Measurements from ENCODE around the gene PALLD.

DNA sequence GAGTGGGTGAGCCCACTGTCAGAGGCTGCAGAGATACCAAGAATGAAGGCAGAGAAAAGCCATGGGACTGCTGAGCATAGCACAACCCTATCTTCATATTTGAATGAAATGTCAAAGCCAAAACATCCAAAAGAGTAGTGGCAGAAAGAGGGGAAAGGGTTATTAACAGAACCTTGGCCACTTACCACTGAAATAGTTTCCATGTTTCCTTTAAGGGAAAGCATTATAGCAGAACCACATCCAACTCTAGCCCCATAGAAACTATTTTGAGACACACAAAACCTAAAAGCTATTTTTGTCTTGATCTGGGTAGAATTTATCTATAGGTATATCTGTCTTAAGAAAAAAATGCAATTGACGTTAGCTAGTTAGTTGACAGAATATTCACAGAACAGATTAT is 373.2 kb downstream of the PALLD start:
- TF ChIP-seq, protein P1, sequence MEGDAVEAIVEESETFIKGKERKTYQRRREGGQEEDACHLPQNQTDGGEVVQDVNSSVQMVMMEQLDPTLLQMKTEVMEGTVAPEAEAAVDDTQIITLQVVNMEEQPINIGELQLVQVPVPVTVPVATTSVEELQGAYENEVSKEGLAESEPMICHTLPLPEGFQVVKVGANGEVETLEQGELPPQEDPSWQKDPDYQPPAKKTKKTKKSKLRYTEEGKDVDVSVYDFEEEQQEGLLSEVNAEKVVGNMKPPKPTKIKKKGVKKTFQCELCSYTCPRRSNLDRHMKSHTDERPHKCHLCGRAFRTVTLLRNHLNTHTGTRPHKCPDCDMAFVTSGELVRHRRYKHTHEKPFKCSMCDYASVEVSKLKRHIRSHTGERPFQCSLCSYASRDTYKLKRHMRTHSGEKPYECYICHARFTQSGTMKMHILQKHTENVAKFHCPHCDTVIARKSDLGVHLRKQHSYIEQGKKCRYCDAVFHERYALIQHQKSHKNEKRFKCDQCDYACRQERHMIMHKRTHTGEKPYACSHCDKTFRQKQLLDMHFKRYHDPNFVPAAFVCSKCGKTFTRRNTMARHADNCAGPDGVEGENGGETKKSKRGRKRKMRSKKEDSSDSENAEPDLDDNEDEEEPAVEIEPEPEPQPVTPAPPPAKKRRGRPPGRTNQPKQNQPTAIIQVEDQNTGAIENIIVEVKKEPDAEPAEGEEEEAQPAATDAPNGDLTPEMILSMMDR (tag by site-specific recombination; IDR thresholded peaks at IDR 0.05): no peak
- TF ChIP-seq, protein P2, sequence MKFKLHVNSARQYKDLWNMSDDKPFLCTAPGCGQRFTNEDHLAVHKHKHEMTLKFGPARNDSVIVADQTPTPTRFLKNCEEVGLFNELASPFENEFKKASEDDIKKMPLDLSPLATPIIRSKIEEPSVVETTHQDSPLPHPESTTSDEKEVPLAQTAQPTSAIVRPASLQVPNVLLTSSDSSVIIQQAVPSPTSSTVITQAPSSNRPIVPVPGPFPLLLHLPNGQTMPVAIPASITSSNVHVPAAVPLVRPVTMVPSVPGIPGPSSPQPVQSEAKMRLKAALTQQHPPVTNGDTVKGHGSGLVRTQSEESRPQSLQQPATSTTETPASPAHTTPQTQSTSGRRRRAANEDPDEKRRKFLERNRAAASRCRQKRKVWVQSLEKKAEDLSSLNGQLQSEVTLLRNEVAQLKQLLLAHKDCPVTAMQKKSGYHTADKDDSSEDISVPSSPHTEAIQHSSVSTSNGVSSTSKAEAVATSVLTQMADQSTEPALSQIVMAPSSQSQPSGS (tag by site-specific recombination; IDR thresholded peaks at IDR 0.05; ENCODE audit: low read depth): no peak
- no peak for TF ChIP-seq ZBTB7A (tag by site-specific recombination; IDR thresholded peaks at IDR 0.05; ENCODE audit: low read depth)
- TF ChIP-seq ZNF792 (tag by site-specific recombination; IDR thresholded peaks at IDR 0.05): no peak
- TF ChIP-seq ZBTB8A (tag by site-specific recombination; IDR thresholded peaks at IDR 0.05): no peak
- no peak for TF ChIP-seq ZNF707 (tag by site-specific recombination; IDR thresholded peaks at IDR 0.05)
- TF ChIP-seq ZFP41 (tag by site-specific recombination; IDR thresholded peaks at IDR 0.05; ENCODE audit: borderline replicate concordance): no peak

All from HEK293 (cell line).